GM18907 (cell line): ENCODE data around the gene RAB17.

ENCODE experiments used
- ATAC-seq: cut with Tn5 transposase; IDR thresholded peaks from one replicate; pipeline ENCODE4 v1.9.1; 2021; ENCODE audit warnings: mild to moderate bottlenecking, moderate library complexity; ENCODE audit not compliant: unreplicated experiment

Gene RAB17

DNA sequence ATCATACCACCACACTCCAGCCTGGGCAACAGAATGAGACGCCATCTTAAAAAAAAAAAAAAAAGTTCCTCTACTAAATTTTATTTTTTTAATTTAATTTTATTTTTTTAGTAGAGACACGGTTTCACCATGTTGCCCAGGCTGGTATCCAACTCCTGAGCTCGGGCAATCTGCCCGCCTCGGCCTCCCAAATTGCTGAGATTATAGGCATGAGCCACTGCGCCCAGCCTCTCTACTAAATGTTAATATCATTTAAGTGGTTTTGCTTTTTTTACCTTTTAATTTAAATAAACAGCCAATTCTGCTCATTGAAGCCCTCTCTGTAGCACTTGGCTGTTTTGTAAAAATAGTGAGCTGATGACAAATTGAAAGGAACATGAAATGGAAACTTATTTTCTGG lies 9.2 kb downstream of the RAB17 start:
- no peak for ATAC-seq

DNA sequence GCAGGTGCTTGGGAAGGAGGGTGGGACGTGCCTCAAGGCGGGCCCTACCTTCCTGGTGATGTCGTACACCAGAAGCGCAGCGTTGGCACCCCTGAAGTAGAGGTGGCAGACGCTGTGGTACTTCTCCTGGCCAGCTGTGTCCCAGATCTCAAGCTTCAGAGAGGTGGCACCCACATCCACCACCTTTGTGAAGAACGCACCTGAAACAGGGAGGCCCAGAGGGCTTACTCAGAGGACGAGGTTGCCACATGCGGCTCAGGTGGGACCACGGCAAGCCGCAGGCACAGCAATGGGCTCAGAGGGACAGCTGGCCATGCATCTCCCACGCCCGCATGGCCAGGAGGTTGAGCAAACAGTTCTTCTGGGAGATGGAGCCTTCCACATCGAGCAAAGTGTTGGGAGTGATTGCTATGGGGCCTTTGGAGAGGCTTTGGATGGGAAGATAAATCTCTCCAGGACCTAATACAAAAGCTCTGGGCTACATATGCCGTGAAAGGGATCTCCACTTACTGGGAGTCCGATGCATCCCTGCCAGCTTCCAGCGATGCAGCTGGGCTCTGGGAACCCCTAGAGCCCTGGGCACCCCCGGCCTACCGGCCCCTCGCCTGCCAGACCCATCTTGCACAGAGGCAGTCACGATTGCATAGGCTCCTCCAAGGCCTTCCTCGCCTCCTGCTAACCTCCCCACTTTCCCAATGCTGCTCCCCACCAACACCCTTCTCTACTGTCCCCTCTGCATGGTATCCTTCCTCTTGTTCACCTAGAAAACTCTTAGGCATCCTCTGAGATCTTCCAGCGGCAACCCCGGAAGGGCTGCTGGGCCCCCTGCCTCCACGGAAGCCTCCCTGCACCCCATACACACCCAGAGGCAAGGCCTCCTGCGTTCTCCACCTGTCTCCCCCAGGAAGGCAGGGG lies 12.3 kb downstream of the RAB17 start:
- ATAC-seq = no peak

DNA sequence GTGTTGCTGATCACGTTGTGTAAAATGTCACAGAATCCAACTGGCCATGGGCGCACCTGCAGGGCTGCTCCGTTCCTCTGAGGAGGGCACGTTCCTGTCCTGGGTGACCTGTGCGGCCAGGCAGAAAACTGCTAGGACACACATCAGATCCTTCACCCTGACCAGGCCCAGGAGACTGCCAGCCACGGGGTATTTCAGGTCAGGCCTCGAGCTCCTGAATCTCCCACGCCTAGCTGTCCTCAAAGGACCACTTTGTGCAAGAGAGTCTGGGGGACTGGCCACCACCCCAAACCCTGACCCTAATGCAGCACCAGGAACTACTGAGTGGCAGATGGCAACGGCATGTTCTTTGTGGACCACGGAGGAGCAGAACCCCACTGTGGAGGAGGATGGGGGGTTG lies 13.1 kb downstream of the RAB17 start:
- no peak for ATAC-seq

DNA sequence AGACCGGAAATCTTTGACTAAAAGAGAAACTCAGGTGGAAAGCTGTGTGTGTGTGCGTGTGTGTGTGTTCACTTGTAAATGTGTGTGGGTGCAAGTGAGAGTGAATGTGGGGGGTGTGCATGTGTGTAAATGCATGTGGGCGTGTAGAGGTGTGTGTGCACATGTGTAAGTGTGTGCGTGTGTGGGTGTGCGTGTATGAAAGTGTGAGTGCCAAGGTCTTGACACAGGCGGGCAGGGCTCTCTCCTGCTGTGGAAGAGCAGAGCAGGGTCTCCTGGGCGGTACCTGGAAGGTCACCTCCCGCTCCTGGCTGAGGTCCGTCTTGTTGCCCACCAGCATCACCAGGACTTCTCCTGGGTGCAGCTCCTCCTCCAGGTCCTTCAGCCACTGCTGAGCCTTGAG lies 13.6 kb downstream of the RAB17 start:
- ATAC-seq = no peak

DNA sequence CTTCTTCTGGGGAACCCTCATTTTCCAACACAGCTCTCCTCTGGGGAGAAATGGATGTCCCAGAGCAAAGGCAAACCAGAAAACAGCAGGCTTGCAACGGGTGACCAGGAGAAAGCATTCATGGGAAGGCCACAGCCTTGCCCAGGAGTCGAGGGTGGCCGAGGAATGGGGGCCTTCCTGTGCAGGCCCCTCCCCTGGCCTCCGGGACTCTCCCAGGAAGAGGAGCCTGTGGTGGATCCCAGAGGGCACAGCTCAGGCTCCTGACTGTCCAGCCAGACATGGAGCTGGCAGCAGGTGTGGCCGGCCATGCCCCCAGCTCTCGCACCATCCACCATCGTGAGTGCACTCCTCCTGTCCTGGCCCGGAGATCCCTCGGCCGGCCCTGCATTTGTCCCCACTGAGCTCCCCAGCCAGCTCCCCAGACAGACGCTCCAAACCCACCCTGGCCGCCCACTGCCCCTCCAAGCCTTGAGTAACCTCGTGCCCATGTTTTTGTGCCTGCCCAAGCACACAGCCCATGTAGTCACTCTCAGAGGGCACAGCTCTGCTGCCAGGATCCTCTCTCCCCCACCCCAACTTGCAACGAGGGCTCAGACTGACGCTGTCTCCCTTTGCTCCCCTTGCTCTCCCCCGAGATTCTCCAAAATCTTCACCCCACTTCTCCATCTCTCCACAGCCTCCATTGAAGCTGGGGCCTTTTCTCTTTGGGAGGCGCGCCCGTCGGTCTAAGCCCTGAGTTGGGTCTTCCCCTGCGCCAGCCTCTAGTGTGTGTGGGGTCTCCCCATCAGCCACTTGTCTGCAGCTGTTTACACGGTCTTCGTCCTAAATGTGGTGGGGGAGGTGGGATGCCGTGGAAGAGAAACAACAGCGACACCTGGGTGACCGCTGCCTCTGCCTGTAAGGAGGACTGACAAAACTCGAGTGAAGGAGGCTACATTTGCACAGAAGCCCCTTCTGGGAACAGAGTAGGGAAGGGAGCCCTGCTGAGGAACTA lies 14.4 kb downstream of the RAB17 start:
- ATAC-seq = no peak

DNA sequence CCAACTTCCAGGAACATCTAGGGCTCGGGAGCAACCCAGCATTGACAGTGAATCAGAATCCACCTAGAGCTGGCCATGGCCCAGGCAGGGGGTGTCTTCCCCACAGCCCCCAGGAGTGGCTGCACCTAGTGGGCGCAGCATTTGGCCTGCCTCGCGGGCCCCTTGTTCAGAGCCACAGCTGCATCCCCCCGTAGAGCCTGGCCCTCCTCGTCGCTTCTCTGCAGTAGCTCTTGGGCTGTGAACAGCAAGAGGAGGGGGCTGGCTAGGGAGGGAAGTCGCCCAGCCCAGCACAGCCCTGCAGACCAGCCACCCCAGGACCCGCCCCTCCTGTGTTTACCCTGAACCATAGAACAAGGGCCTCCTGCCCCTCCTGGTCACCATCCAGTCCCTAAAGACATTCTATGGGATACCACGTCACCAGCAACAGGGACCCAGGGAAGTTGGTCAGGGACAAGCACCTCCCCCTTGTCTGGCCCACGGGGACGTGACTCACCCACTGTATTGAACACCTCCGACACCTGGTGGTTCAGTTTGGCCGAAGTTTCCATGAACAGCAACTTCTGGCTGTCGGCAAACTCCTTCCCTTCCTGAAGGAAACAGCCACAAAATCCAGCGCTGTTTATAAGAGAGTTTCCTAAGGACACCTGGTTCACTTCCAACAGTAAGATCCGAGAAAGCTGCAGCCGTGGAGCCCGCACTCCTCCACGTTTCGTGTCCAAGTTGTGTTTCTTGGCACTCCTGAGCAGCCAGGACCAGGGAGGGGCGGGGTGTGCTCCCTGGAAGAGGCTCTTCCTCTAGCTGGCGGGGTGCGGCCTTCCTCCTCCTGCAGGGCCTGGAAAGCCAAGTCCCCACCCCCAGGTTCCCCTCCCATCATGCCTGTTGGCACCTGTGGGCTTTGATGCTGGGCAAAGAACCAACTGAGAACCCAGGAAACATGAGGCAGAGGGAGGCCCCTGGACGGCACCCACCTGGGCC lies 15.4 kb downstream of the RAB17 start:
- ATAC-seq = no peak

DNA sequence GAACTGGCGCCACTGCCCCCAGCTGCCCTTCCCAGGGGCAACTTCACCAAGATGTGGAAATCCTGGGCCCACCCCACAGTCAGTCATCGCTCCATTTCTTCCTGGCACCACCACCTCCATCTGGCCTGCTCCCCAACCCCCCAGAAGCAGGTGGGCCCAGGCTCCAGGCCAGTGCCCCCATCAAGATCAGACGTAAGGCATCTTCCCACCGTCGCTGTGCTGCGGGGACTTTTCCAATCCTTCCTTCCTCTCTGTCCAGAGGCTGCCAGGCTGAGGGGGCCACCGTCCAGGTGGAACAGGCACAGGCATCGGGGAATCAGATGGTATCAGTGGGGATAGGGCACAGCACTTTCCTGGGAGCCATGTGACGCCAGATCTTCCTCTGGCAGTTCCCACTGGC lies 16.1 kb downstream of the RAB17 start:
- ATAC-seq = no peak

DNA sequence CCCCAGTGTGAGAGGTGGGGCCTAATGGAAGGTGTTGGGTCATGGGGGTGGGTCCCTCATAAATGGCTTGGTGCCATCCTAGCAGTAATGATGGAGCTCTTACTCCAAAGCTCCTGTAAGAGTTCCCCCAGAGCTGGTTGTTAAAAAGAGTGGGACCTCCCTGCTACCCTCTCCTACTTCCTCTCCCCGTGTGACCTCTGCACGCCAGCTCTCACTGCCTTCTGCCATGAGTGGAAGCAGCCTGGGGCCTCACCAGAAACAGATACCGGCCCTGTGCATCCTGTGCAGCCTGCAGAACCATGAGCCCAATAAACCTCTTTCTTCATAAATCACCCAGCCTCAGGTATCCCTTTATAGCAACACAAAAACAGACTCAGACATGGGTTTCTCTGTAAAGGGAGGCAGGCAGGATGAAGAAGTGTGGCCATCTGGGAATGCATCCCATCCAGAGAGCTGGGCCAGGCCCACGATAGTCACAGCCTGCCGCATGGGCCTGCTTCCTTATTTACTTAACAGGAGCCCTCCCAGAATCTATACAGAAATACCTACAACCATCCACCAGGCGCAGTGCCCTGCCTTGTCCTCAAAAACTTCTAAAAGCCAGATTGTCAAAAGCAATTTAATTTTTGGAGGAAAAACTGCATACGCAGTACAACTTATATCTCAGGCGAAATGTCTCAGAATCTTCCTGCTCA lies 16.7 kb downstream of the RAB17 start:
- no peak for ATAC-seq

DNA sequence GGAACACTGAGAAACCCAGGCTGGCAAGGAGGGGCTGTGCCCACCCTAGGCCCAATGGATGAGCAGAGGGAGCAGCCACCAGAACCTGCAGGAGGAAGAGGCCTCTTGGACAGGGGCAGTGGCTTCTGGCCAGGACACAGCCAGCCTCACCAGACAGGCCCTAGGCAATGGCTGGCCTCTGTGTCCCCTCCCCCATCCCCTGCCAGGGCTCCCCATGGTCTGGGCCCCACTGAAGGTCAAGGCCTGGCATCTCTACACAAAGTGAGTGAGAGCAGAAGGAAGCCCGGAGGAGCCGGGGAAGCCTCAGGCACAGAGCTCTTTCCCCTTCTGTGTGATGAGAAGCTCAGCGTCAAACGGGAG lies 17.8 kb downstream of the RAB17 start:
- ATAC-seq = no peak

DNA sequence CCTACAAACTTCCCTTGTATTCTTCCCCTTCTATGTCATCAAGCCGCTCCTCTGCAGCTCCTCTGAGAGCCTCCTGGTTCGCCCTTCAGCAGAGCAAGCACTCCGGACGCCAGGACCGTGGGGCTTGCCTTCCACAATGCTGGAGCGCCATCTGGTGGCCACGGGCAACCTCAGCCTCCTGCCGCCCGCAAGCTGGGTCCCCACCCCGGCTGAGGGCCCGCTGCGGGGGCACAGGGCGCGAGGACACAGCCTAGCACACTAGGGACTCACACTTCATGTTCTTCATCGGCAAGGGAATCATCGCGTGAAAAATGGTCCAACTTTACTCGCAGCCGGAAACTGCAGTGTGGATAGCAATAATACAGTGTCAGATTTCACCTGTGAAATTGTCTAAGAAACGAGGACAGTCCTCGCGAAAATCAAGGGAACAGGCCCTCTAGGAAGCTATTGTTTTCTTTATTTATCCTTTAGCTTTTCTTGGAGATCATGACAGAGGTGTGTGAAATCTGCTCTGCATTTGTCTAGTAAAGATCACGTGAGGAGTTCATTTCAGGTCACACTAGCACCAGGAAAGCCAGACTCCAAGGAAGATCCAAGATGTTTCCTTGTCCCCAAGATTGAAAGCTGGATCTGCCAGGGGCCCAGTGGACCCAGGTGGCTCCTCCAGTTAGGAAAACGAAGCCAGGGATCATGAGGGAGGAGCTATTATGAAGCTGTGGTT lies 18.4 kb downstream of the RAB17 start:
- ATAC-seq = peak; percentile 78

DNA sequence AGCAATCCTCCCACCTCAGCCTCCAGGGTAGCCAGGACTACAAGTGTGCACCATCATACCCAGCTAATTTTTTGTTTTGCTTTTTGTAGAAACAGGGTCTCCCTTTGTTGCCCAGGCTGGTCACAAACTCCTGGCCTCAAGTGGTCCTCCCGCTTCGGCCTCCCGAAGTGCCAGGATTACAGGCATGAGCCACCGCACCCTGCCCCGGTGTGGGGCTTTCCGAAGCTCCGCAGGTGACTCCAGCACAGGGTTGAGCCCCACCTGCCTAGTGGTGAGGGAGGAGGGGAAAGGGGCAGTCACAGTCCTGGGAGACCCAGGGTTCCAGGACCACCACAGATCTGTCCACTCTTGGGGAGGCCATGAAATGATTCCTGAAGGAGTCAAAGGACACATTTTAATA lies 19.0 kb downstream of the RAB17 start:
- no peak for ATAC-seq

DNA sequence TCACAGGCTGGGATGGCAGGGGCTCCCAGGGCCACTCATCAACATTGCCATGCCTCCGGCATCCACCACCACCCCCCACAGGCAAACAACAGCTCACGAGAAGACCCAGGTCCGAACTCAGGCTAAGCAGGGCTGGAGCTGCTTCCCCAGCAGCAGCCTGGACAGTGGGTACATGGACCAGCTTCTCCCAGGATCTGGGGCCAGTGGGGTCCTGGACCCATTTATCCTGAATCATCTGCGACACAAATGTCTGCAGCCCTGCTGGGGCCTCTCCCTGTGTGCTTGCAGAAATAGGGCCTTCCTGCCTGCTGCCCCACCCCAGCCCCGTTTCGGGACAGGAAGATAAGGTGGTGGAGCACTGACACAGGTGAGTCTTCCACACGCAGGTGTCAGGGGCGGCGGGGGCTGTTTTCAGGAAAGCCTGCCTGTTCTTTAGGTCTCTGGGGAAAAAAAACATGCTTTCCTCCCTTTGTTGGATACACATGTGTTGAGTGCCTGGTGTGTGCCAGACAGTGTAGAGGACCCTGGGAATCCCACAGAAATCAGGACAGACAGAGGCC lies 19.7 kb downstream of the RAB17 start:
- ATAC-seq = no peak

DNA sequence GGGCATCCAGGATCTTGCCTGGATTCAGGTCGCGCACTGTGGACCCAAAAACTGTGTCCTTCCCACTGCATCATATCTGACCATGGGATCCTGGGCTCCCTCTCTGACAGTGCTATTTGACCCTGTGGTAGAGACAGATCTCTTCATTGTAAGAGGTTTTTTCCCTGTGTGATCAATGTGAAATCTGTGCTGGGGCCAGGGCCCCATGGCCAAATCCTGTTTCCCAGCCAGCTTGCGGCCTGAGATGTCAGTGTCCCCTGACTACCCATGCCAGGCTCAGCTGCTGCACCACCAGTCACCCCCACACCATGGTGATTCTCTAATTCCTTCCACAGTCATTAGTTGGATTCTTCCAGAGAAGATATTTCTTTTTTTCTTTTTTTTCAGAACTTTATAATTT lies 20.6 kb downstream of the RAB17 start:
- ATAC-seq = no peak

DNA sequence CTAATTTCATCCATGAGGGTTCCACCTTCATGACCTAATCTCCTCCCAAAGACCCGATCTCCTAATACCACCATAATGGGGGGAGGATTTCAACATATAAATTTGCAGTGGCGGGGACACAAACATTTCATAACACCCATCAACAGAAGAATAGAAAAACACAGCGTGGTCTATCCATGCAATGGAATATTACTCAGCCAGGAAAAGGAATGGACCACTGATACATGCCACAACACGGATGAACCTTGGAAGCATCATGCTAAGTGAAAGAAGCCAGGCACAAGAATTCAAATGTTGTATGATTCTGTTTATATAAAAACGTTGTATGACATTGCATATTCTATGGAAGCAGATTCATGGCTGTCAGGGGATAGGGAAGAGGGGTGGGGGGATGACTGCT lies 21.5 kb downstream of the RAB17 start:
- ATAC-seq = no peak

DNA sequence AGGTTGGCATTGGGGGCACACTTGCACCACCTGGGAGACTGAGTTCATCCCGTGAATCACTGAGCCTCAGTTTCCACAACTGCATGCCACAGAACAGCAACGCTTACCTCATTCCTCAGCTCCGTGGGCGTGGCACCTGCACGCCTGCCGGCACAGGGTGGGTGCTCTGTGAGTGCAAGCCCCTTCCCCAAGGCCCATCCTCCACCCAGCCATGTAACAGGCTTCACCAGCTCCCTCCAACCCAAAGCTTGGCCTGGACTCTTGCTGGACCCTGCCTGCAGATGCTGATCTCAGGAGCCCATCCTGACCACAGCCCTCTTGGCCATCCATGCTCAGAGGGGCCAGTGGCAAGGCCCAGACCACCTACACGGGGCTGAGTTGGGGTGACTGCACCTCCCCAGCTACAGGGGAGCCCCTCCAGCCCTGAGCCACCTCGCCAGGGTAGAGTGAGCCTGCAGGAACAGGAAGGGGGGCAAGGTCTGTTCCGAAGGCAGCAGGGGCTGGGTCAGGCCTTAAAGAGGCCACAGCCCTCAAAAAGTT lies 22.3 kb downstream of the RAB17 start:
- ATAC-seq = no peak

DNA sequence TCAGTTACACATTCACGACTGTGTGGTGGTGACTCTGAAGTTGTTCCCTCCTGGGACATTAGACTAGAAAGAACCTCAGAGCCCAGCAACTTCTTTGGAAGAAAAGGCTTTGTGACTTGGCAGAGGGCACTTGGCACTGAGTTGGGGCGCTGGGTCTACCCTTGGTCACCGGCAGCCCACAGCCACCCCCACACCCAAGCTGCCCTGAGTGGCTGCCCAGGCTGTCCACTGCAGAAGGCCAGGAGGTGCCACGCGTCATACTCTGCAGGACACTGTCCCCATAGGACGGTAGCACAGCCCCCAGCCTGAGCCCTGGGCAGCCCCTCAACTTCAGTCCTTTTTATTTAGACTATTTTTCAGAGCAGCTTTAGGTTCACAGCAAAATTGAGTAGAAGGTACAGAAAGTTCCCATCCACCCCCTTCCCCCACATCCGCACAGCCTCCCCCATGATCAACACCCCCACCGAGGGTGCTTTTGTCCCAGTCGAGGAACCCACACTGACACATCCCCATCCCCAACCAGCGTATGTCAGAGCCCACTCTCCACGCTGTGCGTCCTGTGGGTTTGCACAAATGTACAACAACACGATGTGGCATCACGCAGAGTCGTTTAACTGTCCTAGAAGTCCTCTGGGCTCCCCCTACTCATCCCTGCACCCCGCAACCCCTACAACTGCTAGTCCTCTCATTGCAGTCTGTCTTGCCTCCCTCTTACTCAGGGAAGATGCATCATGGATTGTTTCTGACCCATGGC lies 23.1 kb downstream of the RAB17 start:
- no peak for ATAC-seq

DNA sequence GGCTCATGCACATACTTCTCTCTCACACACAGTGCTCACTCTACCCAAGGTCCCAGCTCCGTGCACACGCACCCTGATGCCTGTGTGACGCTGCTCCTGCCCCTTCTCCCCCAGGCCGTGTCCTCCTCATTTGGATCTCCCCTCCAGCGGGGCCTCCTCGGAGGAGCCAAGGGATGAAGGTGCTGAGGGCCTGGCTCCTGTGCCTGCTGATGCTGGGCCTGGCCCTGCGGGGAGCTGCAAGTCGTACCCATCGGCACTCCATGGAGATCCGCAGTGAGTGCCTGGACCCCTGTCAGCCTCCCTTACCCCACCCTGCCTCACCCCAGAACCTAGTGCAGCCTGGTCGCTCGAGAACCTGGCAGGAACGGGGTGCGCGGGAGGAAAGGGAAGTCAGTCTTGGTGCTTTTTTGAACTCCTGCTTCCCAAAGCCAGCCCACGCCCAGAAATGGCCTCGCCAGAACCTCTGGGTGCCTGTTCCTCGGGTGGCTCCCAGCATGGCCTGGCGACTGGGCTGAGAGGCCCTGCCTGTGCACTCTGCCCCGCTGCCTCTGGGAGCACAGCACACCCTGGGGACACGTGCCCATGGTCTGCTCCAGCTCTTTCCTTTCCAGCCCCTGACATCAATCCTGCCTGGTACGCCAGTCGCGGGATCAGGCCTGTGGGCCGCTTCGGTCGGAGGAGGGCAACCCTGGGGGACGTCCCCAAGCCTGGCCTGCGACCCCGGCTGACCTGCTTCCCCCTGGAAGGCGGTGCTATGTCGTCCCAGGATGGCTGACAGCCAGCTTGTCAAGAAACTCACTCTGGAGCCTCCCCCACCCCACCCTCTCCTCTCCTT lies 23.9 kb downstream of the RAB17 start, which contains the start of gene PRLH:
PRLH (plus strand) TSS at position 174 of the 835 bp plus-strand sequence; CDS start at position 174, 0 bp downstream.
- no peak for ATAC-seq
